Measurements from ENCODE around the gene DEPDC5.

Gene DEPDC5

GRCh38 chr22:31953261-31953660 is 199.4 kb downstream of the DEPDC5 start:
- no peak for DNase-seq

- DNase-seq = no peak
These were observed 201.0 kb downstream of the DEPDC5 start for GRCh38 chr22:31954535-31955523.

GRCh38 chr22:31956360-31956759 is 202.5 kb downstream of the DEPDC5 start:
- DNase-seq = no peak
